GM12891 (cell line): ENCODE results near the gene EXOC3.
"Not testable (repeated sequence)": the region's sequence is repeated elsewhere in the genome, so short reads cannot be mapped to it uniquely, and the experiment has no call there.

Experiments
- DNase-seq: peaks from one replicate; pipeline ENCODE4 v3.0.0; 2011; ENCODE audit warnings: low spot score; ENCODE audit not compliant: insufficient read length
- FAIRE-seq: peaks from 2 replicates; lab custom pipeline; 2011; peaks lifted over from hg19 to GRCh38; lab: Jason Lieb, UNC
- PAX5 ChIP-seq: IDR thresholded peaks from 2 replicates; pipeline ENCODE4 v1.6.1; 2011; ENCODE audit warnings: low read length, moderate library complexity, mild to moderate bottlenecking; ENCODE audit not compliant: insufficient read depth, severe bottlenecking
- POLR2A ChIP-seq: IDR thresholded peaks from 2 replicates; pipeline ENCODE4 v1.6.1; 2011; ENCODE audit warnings: low read depth, low read length, control low read depth
- POLR2AphosphoS5 ChIP-seq: IDR thresholded peaks from 2 replicates; pipeline ENCODE4 v1.6.1; 2011; ENCODE audit warnings: low read depth, low read length, control low read depth
- POU2F2 ChIP-seq: IDR thresholded peaks from 2 replicates; pipeline ENCODE4 v1.6.1; 2011; ENCODE audit warnings: low read depth, mild to moderate bottlenecking, control low read depth, low read length, moderate library complexity
- SPI1 ChIP-seq: IDR thresholded peaks from 2 replicates; pipeline ENCODE4 v1.6.1; 2011; ENCODE audit warnings: low read depth, low read length, control low read depth
- TAF1 ChIP-seq: IDR thresholded peaks from 2 replicates; pipeline ENCODE4 v1.6.1; 2011; ENCODE audit warnings: low read depth, low read length, control low read depth

The EXOC3 gene

GRCh38 chr5:501105-501830 is 58.3 kb downstream of the EXOC3 start:
- DNase-seq (no peak), FAIRE-seq (no peak)
- TF ChIP-seq POU2F2 (no peak), POLR2A (no peak), PAX5 (no peak), POLR2AphosphoS5 (no peak), SPI1 (no peak), TAF1 (no peak)

GRCh38 chr5:501831-502184 is 58.8 kb downstream of the EXOC3 start:
- FAIRE-seq (no peak), DNase-seq (no peak)
- TF ChIP-seq TAF1 (no peak), PAX5 (no peak), POLR2A (no peak), POU2F2 (no peak), POLR2AphosphoS5 (no peak), SPI1 (no peak)

DNA sequence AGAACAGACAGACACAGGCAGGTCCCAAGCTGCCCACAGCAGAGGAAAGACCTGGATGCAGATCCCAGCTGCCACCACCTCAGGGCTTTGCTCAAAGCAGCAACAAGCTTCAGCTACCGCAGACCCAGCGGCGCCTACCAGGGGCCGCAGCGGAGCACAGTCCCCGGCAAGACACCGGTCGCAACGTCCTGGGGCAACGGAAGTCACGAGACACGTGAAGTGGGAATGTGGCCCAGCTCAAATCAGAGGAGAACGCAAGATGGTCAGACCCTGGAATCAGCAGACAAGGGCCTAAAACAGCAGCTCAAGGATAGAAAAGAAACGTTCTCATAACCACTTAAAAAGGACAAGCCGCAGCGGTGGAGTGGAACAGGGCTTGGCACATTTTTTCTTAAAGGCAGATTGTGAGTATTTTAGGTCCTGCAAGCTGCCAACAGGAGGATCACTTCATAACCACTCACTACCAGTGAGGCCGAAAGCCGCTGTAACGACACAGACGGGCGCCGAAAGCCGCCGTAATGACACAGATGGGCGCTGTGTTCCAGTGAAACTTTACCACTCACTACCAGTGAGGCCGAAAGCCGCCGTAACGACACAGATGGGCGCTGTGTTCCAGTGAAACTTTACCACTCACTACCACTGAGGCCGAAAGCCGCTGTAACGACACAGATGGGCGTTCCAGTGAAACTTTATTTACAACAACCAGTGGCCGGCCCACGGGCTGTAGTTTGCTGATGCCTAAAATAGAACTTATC is 59.5 kb downstream of the EXOC3 start:
- TF ChIP-seq POU2F2 (no peak), PAX5 (no peak), POLR2AphosphoS5 (no peak), POLR2A (no peak), TAF1 (no peak), SPI1 (no peak)
- DNase-seq: no peak
- peak; percentile 61 for FAIRE-seq

- FAIRE-seq (no peak), DNase-seq (no peak)
- TF ChIP-seq POU2F2 (no peak), SPI1 (no peak), TAF1 (no peak), POLR2AphosphoS5 (no peak), PAX5 (no peak), POLR2A (no peak)
Observed at GRCh38 chr5:504326-505154, 61.6 kb downstream of the EXOC3 start.

DNA sequence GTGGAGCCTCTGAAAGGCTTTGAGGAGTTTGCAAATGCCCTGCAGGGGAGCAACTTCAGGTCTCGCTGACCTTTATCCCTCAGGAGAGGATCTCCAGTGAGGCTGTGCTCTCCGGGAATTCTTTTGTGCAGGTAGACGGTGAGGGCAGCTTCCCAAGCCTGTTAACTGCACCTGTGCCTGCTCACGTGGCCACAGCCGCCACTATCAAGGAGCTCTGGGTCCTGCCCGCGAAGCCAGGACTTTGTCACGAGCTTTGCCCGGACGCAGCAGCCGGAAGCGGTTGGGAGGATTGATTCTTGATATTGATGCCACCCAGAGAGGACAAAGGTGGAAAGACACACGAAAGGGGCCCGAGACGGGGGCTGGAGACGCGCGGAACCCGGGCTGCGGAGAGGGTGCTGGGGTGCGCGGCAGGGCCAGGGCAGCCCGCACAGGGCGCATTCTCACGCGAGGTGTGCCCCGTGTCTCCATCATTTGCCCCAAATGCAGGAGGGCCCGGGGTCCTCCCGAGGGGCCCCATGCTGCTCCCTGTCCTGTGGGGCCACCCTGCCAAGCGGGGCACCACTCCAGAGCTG is 63.1 kb downstream of the EXOC3 start:
- no peak for FAIRE-seq
- no peak for DNase-seq
- no peak for TF ChIP-seq POLR2AphosphoS5
- no peak for TF ChIP-seq POU2F2
- no peak for TF ChIP-seq TAF1

GRCh38 chr5:507986-508575 is 65.1 kb downstream of the EXOC3 start:
- not testable (repeated sequence) for DNase-seq, FAIRE-seq

GRCh38 chr5:509611-510185 is 66.7 kb downstream of the EXOC3 start:
- FAIRE-seq (no peak), DNase-seq (no peak)
- TF ChIP-seq SPI1 (no peak), POU2F2 (no peak), POLR2A (no peak), TAF1 (no peak), POLR2AphosphoS5 (no peak), PAX5 (no peak)

DNA sequence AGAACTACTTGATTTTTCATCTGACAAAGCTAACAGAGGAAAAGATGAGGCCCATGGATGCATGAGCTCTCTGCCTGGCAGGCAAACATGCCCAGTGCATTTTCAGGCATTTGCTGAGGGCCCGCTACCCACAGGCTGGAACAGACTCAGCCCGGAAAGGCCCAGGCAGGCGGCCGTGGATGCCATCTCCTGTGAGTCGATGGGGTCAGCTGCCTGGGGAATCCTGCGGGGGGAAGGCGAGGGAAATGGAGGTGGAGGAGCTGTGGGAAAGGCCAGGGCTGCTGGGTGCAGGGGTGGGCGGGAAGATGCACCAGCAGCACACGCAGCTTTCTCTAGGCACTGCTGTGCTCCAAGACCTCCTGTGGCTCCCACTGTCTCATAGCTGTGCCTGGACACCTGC is 67.5 kb downstream of the EXOC3 start:
- no peak for DNase-seq
- FAIRE-seq: no peak
- TF ChIP-seq SPI1 (no peak), POLR2AphosphoS5 (no peak), POLR2A (no peak), POU2F2 (no peak), PAX5 (no peak), TAF1 (no peak)

GRCh38 chr5:511476-511875 is 68.5 kb downstream of the EXOC3 start:
- TF ChIP-seq SPI1 (no peak), POLR2AphosphoS5 (no peak), TAF1 (no peak)
- DNase-seq (no peak), FAIRE-seq (no peak)
